ENCODE data around the gene LAMB1.

- TF ChIP-seq, protein P1, sequence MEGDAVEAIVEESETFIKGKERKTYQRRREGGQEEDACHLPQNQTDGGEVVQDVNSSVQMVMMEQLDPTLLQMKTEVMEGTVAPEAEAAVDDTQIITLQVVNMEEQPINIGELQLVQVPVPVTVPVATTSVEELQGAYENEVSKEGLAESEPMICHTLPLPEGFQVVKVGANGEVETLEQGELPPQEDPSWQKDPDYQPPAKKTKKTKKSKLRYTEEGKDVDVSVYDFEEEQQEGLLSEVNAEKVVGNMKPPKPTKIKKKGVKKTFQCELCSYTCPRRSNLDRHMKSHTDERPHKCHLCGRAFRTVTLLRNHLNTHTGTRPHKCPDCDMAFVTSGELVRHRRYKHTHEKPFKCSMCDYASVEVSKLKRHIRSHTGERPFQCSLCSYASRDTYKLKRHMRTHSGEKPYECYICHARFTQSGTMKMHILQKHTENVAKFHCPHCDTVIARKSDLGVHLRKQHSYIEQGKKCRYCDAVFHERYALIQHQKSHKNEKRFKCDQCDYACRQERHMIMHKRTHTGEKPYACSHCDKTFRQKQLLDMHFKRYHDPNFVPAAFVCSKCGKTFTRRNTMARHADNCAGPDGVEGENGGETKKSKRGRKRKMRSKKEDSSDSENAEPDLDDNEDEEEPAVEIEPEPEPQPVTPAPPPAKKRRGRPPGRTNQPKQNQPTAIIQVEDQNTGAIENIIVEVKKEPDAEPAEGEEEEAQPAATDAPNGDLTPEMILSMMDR (conservative IDR thresholded peaks at IDR 0.05; ENCODE audit: low read depth, low read length), result no peak
- TF ChIP-seq EZH2phosphoT487 (IDR thresholded peaks at IDR 0.05; ENCODE audit: borderline replicate concordance, low read length), result no peak
These were observed 34.2 kb upstream of the LAMB1 start for GRCh38 chr7:108037140-108037539.
